Measurements from ENCODE around the gene EFCAB8.
"Not testable (repeated sequence)": the region's sequence is repeated elsewhere in the genome, so short reads cannot be mapped to it uniquely, and the experiment has no call there.

The EFCAB8 gene

GRCh38 chr20:32909896-32910571, 51.3 kb downstream of the EFCAB8 start:
- no peak for DNase-seq (ENCODE audit: low read depth in 3 of 3)

- DNase-seq (ENCODE audit: low read depth in 3 of 3) = no peak
Observed at GRCh38 chr20:32911355-32911754, 52.6 kb downstream of the EFCAB8 start.

- DNase-seq (ENCODE audit: low read depth in 3 of 3) = no peak
Observed at GRCh38 chr20:32912688-32913087, 54.0 kb downstream of the EFCAB8 start.

- no peak for DNase-seq (ENCODE audit: low read depth in 3 of 3)
Observed at GRCh38 chr20:32914031-32914430, 55.3 kb downstream of the EFCAB8 start.

- no peak for DNase-seq (ENCODE audit: low read depth in 3 of 3)
Observed at GRCh38 chr20:32917191-32917950, 58.6 kb downstream of the EFCAB8 start.

GRCh38 chr20:32918296-32918695, 59.6 kb downstream of the EFCAB8 start:
- DNase-seq (ENCODE audit: low read depth in 3 of 3) = no peak

GRCh38 chr20:32918751-32919150, 60.0 kb downstream of the EFCAB8 start:
- DNase-seq (ENCODE audit: low read depth in 3 of 3) = no peak

GRCh38 chr20:32920066-32920465, 61.3 kb downstream of the EFCAB8 start:
- DNase-seq (ENCODE audit: low read depth in 3 of 3) = no peak

GRCh38 chr20:32920530-32921298, 62.0 kb downstream of the EFCAB8 start:
- DNase-seq (ENCODE audit: low read depth in 3 of 3) = no peak

GRCh38 chr20:32922466-32922865, 63.7 kb downstream of the EFCAB8 start:
- DNase-seq (ENCODE audit: low read depth in 3 of 3) = no peak

GRCh38 chr20:32924781-32925180, 66.1 kb downstream of the EFCAB8 start:
- DNase-seq (ENCODE audit: low read depth in 3 of 3) = no peak

GRCh38 chr20:32925481-32926196, 66.9 kb downstream of the EFCAB8 start:
- no peak for DNase-seq (ENCODE audit: low read depth in 3 of 3)

- no peak for DNase-seq (ENCODE audit: low read depth in 3 of 3)
Observed at GRCh38 chr20:32929162-32929561, 70.4 kb downstream of the EFCAB8 start.

- no peak for DNase-seq (ENCODE audit: low read depth in 3 of 3)
Observed at GRCh38 chr20:32930181-32930580, 71.5 kb downstream of the EFCAB8 start.

GRCh38 chr20:32930701-32931100, 72.0 kb downstream of the EFCAB8 start:
- no peak for DNase-seq (ENCODE audit: low read depth in 3 of 3)

- no peak for DNase-seq (ENCODE audit: low read depth in 3 of 3)
Observed at GRCh38 chr20:32934580-32934979, 75.9 kb downstream of the EFCAB8 start.

GRCh38 chr20:32941155-32941885, 82.6 kb downstream of the EFCAB8 start:
- DNase-seq (ENCODE audit: low read depth in 3 of 3) = no peak

- DNase-seq (ENCODE audit: low read depth in 3 of 3) = no peak
Observed at GRCh38 chr20:32943490-32944052, 84.8 kb downstream of the EFCAB8 start.

GRCh38 chr20:32945710-32946221, 87.0 kb downstream of the EFCAB8 start:
- DNase-seq (ENCODE audit: low read depth in 3 of 3) = no peak

- DNase-seq (ENCODE audit: low read depth in 3 of 3) = no peak
Observed at GRCh38 chr20:32946629-32947028, 87.9 kb downstream of the EFCAB8 start.

GRCh38 chr20:32950539-32950938, 91.8 kb downstream of the EFCAB8 start:
- DNase-seq (ENCODE audit: low read depth in 3 of 3) = not testable (repeated sequence)
